H9 (cell line): ENCODE results near the gene CEP68. TPM values are rescaled to one million over a fixed set of nuclear protein-coding genes. Genes with fewer than 3 reads are reported as not detected.
A peak's percentile ranks its signal among the peaks of the same experiment; 100 is the strongest.

Source experiments
- DNase-seq: peaks from one replicate; pipeline ENCODE4 v3.0.0-alpha.2; 2017
- H2AFZ ChIP-seq: one replicate; pipeline ENCODE4 v1.6.1; 2013; ENCODE audit warnings: mild to moderate bottlenecking, low read length, control low read depth, moderate library complexity
- H2AK5ac ChIP-seq: 2 replicates; pipeline ENCODE4 v1.6.1; 2013; ENCODE audit warnings: low read length, control low read depth, mixed read lengths; ENCODE audit not compliant: insufficient read length
- H2BK120ac ChIP-seq: one replicate; pipeline ENCODE4 v1.6.1; 2013; ENCODE audit warnings: low read depth, mild to moderate bottlenecking, low read length, control low read depth, inconsistent platforms; ENCODE audit not compliant: poor library complexity, severe bottlenecking
- H2BK12ac ChIP-seq: 2 replicates; pipeline ENCODE4 v1.6.1; 2013; ENCODE audit warnings: low read length, control low read depth, mixed read lengths, low read depth; ENCODE audit not compliant: insufficient read length
- H2BK15ac ChIP-seq: 2 replicates; pipeline ENCODE4 v1.6.1; 2013; ENCODE audit warnings: low read depth, low read length, control low read depth
- H2BK20ac ChIP-seq: one replicate; pipeline ENCODE4 v1.6.1; 2013; ENCODE audit warnings: low read depth, mild to moderate bottlenecking, low read length, control low read depth, inconsistent platforms; ENCODE audit not compliant: poor library complexity, severe bottlenecking
- H2BK5ac ChIP-seq: 2 replicates; pipeline ENCODE4 v1.6.1; 2013; ENCODE audit warnings: low read length, control low read depth, mixed read lengths; ENCODE audit not compliant: insufficient read length
- H3K14ac ChIP-seq: 2 replicates; pipeline ENCODE4 v1.6.1; 2013; ENCODE audit warnings: low read length, control low read depth; ENCODE audit not compliant: insufficient read depth
- H3K18ac ChIP-seq: 2 replicates; pipeline ENCODE4 v1.6.1; 2013; ENCODE audit warnings: low read depth, mild to moderate bottlenecking, mixed read lengths, low read length, control low read depth; ENCODE audit not compliant: insufficient read length
- H3K23ac ChIP-seq: 2 replicates; pipeline ENCODE4 v1.6.1; 2013; ENCODE audit warnings: low read length, control low read depth, mixed read lengths, low read depth; ENCODE audit not compliant: insufficient read length
- H3K23me2 ChIP-seq: 2 replicates; pipeline ENCODE4 v1.6.1; 2013; ENCODE audit warnings: low read depth, mild to moderate bottlenecking, mixed read lengths, low read length, control low read depth; ENCODE audit not compliant: insufficient read length, poor library complexity, severe bottlenecking
- H3K27ac ChIP-seq: 2 replicates; pipeline ENCODE4 v1.5.1; 2013; ENCODE audit warnings: low read length, control low read depth, mixed read lengths, low read depth; ENCODE audit not compliant: insufficient read length
- H3K27me3 ChIP-seq: 2 replicates; pipeline ENCODE4 v1.6.1; 2013; ENCODE audit warnings: low read length, control low read depth, inconsistent platforms; ENCODE audit not compliant: insufficient read depth
- H3K4ac ChIP-seq: 2 replicates; pipeline ENCODE4 v1.6.1; 2013; ENCODE audit warnings: low read depth, mild to moderate bottlenecking, control low read depth, inconsistent platforms, low read length, moderate library complexity
- H3K4me1 ChIP-seq: 2 replicates; pipeline ENCODE4 v1.6.1; 2013; ENCODE audit warnings: low read length, control low read depth, inconsistent platforms; ENCODE audit not compliant: insufficient read depth
- H3K4me2 ChIP-seq: 2 replicates; pipeline ENCODE4 v1.6.1; 2013; ENCODE audit warnings: low read length, control low read depth, mixed read lengths; ENCODE audit not compliant: insufficient read length, insufficient read depth
- H3K56ac ChIP-seq: 2 replicates; pipeline ENCODE4 v1.6.1; 2013; ENCODE audit warnings: low read depth, mild to moderate bottlenecking, mixed read lengths, low read length, control low read depth; ENCODE audit not compliant: insufficient read length
- H3K79me1 ChIP-seq: 2 replicates; pipeline ENCODE4 v1.6.1; 2013; ENCODE audit warnings: low read depth, mild to moderate bottlenecking, moderate library complexity, low read length, control low read depth, inconsistent platforms; ENCODE audit not compliant: insufficient read depth, poor library complexity, severe bottlenecking
- H3K79me2 ChIP-seq: 2 replicates; pipeline ENCODE4 v1.6.1; 2013; ENCODE audit warnings: low read length, control low read depth, inconsistent platforms; ENCODE audit not compliant: insufficient read depth
- H3K9ac ChIP-seq: 2 replicates; pipeline ENCODE4 v1.6.1; 2013; ENCODE audit warnings: low read length, control low read depth, mixed read lengths; ENCODE audit not compliant: insufficient read length; ENCODE audit errors: extremely low read depth
- H3K9me3 ChIP-seq: one replicate; pipeline ENCODE4 v1.6.1; 2013; ENCODE audit warnings: low read depth, low read length, inconsistent platforms; ENCODE audit not compliant: control insufficient read depth
- H3T11ph ChIP-seq: one replicate; pipeline ENCODE4 v1.6.1; 2013; ENCODE audit warnings: mild to moderate bottlenecking, low read length, control low read depth, inconsistent platforms
- H4K20me1 ChIP-seq: one replicate; pipeline ENCODE4 v1.6.1; 2013; ENCODE audit not compliant: control insufficient read depth, insufficient read length, insufficient read depth
- H4K5ac ChIP-seq: 2 replicates; pipeline ENCODE4 v1.6.1; 2013; ENCODE audit warnings: low read depth, mild to moderate bottlenecking, mixed read lengths, low read length, control low read depth; ENCODE audit not compliant: insufficient read length
- H4K8ac ChIP-seq: replicated peaks from 2 replicates; pipeline ENCODE4 v1.6.1; 2013; ENCODE audit warnings: low read length, control low read depth, mixed read lengths, low read depth; ENCODE audit not compliant: insufficient read length
- H4K91ac ChIP-seq: 2 replicates; pipeline ENCODE4 v1.6.1; 2013; ENCODE audit warnings: low read depth, mild to moderate bottlenecking, moderate library complexity, mixed read lengths, low read length, control low read depth; ENCODE audit not compliant: insufficient read length
- H3K27ac Mint-ChIP-seq, 3 experiments: 2 replicates in 2 of 3; 3 replicates in 1 of 3; pipeline ENCODE4 v1.8.0; 2020 to 2021; ENCODE audit warnings: mixed read lengths in 3 of 3, mild to moderate bottlenecking in 1 of 3, moderate library complexity in 1 of 3
- H3K27me3 Mint-ChIP-seq: 2 replicates; pipeline ENCODE4 v1.8.0; 2021; ENCODE audit warnings: low read depth, mild to moderate bottlenecking, moderate library complexity, mixed read lengths
- H3K36me3 Mint-ChIP-seq, 3 experiments: 2 replicates in 2 of 3; 3 replicates in 1 of 3; pipeline ENCODE4 v1.8.0; 2020 to 2021; ENCODE audit warnings: low read depth in 3 of 3, mixed read lengths in 3 of 3; ENCODE audit not compliant: insufficient read depth in 1 of 3
- H3K4me1 Mint-ChIP-seq, 2 experiments: 2 replicates each; pipeline ENCODE4 v1.8.0; 2020; ENCODE audit warnings: mixed read lengths in 2 of 2
- H3K4me3 Mint-ChIP-seq, 2 experiments: 2 replicates in 1 of 2; 3 replicates in 1 of 2; pipeline ENCODE4 v1.8.0; 2020 to 2021; ENCODE audit warnings: mild to moderate bottlenecking in 2 of 2, mixed read lengths in 2 of 2, moderate library complexity in 1 of 2
- H3K9me3 Mint-ChIP-seq, 2 experiments: 2 replicates in 1 of 2; 3 replicates in 1 of 2; pipeline ENCODE4 v1.8.0; 2020; ENCODE audit warnings: mild to moderate bottlenecking in 2 of 2, mixed read lengths in 2 of 2, moderate library complexity in 1 of 2
- CTCF ChIP-seq: fragments of 200-600 bp; sonication (generic); conservative IDR thresholded peaks from 3 replicates; pipeline ENCODE4 v1.8.0; 2021; ENCODE audit warnings: antibody characterized with exemption, mild to moderate bottlenecking
- WGBS: extraction: QIAGEN DNeasy Blood & Tissue Kit; methylation state at CpG from one replicate; pipeline ENCODE4 v1.1.7; 2013; ENCODE audit warnings: missing lambda C conversion rate, low lambda C conversion rate, mixed read lengths; ENCODE audit not compliant: insufficient read length; ENCODE audit errors: extremely low coverage; 5-methylcytosine and 5-hydroxymethylcytosine counted together
- total RNA-seq: library from RNA; stranded (reverse); gene quantifications from 2 replicates; pipeline ENCODE4 v1.2.1, GENCODE V29; 2021

CEP68 gene
- total RNA-seq, 1 experiment from 2014 or later, result 20.2 TPM

- WGBS, result no CpG with 5 or more reads among the region's 4 CpGs
- Histone ChIP-seq H3K23ac (no peak overlapping the region), H2AK5ac (no peak overlapping the region), H3K4ac (no peak overlapping the region), H4K91ac (no peak overlapping the region), H3K79me1 (no peaks in the 10 kb centered on the region), H2BK20ac (no peak overlapping the region), H3K18ac (no peak overlapping the region), H3K9ac (no peak overlapping the region), H3K14ac (no peak overlapping the region), H2BK120ac (no peak overlapping the region), H3K27ac (no peak overlapping the region), H3K79me2 (no peaks in the 10 kb centered on the region), H3K27me3 (no peaks in the 10 kb centered on the region), H3K56ac (no peak overlapping the region), H2AFZ (no peak overlapping the region), H4K8ac (no peak overlapping the region), H3K23me2 (no peaks in the 10 kb centered on the region), H3K4me2 (no peak overlapping the region), H3K9me3 (no peaks in the 10 kb centered on the region), H4K5ac (no peak overlapping the region), H2BK15ac (no peak overlapping the region), H3T11ph (no peak overlapping the region), H2BK5ac (no peak overlapping the region), H2BK12ac (no peak overlapping the region), H4K20me1 (no peaks in the 10 kb centered on the region), H3K4me1 (no peaks in the 10 kb centered on the region; the same call in 1 of the 2 replicates)
- no peak for DNase-seq
- Mint-ChIP-seq H3K36me3 (peaks cover 0 to 2% (median 0%) of the 10 kb centered on the region in 3 experiments; a peak in 2 of 7 replicates), H3K9me3 (no peaks in the 10 kb centered on the region), H3K4me1 (peaks cover 13 to 17% of the 10 kb centered on the region in 2 experiments), H3K4me3 (no peak overlapping the region), H3K27me3 (no peaks in the 10 kb centered on the region), H3K27ac (no peak overlapping the region)
- peak; percentile 58 for TF ChIP-seq CTCF
Observed at GRCh38 chr2:65017335-65017734, 38.9 kb upstream of the CEP68 start.
